H9 (cell line): ENCODE measurements around the gene EVX2. TPM values are rescaled to one million over a fixed set of nuclear protein-coding genes. Genes with fewer than 3 reads are reported as not detected.

Experiments used
- DNase-seq: peaks from one replicate; pipeline ENCODE4 v3.0.0-alpha.2; 2017
- H2AFZ ChIP-seq: one replicate; pipeline ENCODE4 v1.6.1; 2013; ENCODE audit warnings: mild to moderate bottlenecking, low read length, control low read depth, moderate library complexity
- H2AK5ac ChIP-seq: 2 replicates; pipeline ENCODE4 v1.6.1; 2013; ENCODE audit warnings: low read length, control low read depth, mixed read lengths; ENCODE audit not compliant: insufficient read length
- H2BK120ac ChIP-seq: one replicate; pipeline ENCODE4 v1.6.1; 2013; ENCODE audit warnings: low read depth, mild to moderate bottlenecking, low read length, control low read depth, inconsistent platforms; ENCODE audit not compliant: poor library complexity, severe bottlenecking
- H2BK12ac ChIP-seq: 2 replicates; pipeline ENCODE4 v1.6.1; 2013; ENCODE audit warnings: low read length, control low read depth, mixed read lengths, low read depth; ENCODE audit not compliant: insufficient read length
- H2BK15ac ChIP-seq: 2 replicates; pipeline ENCODE4 v1.6.1; 2013; ENCODE audit warnings: low read depth, low read length, control low read depth
- H2BK20ac ChIP-seq: one replicate; pipeline ENCODE4 v1.6.1; 2013; ENCODE audit warnings: low read depth, mild to moderate bottlenecking, low read length, control low read depth, inconsistent platforms; ENCODE audit not compliant: poor library complexity, severe bottlenecking
- H2BK5ac ChIP-seq: 2 replicates; pipeline ENCODE4 v1.6.1; 2013; ENCODE audit warnings: low read length, control low read depth, mixed read lengths; ENCODE audit not compliant: insufficient read length
- H3K14ac ChIP-seq: 2 replicates; pipeline ENCODE4 v1.6.1; 2013; ENCODE audit warnings: low read length, control low read depth; ENCODE audit not compliant: insufficient read depth
- H3K18ac ChIP-seq: 2 replicates; pipeline ENCODE4 v1.6.1; 2013; ENCODE audit warnings: low read depth, mild to moderate bottlenecking, mixed read lengths, low read length, control low read depth; ENCODE audit not compliant: insufficient read length
- H3K23ac ChIP-seq: 2 replicates; pipeline ENCODE4 v1.6.1; 2013; ENCODE audit warnings: low read length, control low read depth, mixed read lengths, low read depth; ENCODE audit not compliant: insufficient read length
- H3K23me2 ChIP-seq: 2 replicates; pipeline ENCODE4 v1.6.1; 2013; ENCODE audit warnings: low read depth, mild to moderate bottlenecking, mixed read lengths, low read length, control low read depth; ENCODE audit not compliant: insufficient read length, poor library complexity, severe bottlenecking
- H3K27ac ChIP-seq: 2 replicates; pipeline ENCODE4 v1.5.1; 2013; ENCODE audit warnings: low read length, control low read depth, mixed read lengths, low read depth; ENCODE audit not compliant: insufficient read length
- H3K27me3 ChIP-seq: 2 replicates; pipeline ENCODE4 v1.6.1; 2013; ENCODE audit warnings: low read length, control low read depth, inconsistent platforms; ENCODE audit not compliant: insufficient read depth
- H3K4ac ChIP-seq: 2 replicates; pipeline ENCODE4 v1.6.1; 2013; ENCODE audit warnings: low read depth, mild to moderate bottlenecking, control low read depth, inconsistent platforms, low read length, moderate library complexity
- H3K4me1 ChIP-seq: 2 replicates; pipeline ENCODE4 v1.6.1; 2013; ENCODE audit warnings: low read length, control low read depth, inconsistent platforms; ENCODE audit not compliant: insufficient read depth
- H3K4me2 ChIP-seq: 2 replicates; pipeline ENCODE4 v1.6.1; 2013; ENCODE audit warnings: low read length, control low read depth, mixed read lengths; ENCODE audit not compliant: insufficient read length, insufficient read depth
- H3K56ac ChIP-seq: 2 replicates; pipeline ENCODE4 v1.6.1; 2013; ENCODE audit warnings: low read depth, mild to moderate bottlenecking, mixed read lengths, low read length, control low read depth; ENCODE audit not compliant: insufficient read length
- H3K79me1 ChIP-seq: 2 replicates; pipeline ENCODE4 v1.6.1; 2013; ENCODE audit warnings: low read depth, mild to moderate bottlenecking, moderate library complexity, low read length, control low read depth, inconsistent platforms; ENCODE audit not compliant: insufficient read depth, poor library complexity, severe bottlenecking
- H3K79me2 ChIP-seq: 2 replicates; pipeline ENCODE4 v1.6.1; 2013; ENCODE audit warnings: low read length, control low read depth, inconsistent platforms; ENCODE audit not compliant: insufficient read depth
- H3K9ac ChIP-seq: 2 replicates; pipeline ENCODE4 v1.6.1; 2013; ENCODE audit warnings: low read length, control low read depth, mixed read lengths; ENCODE audit not compliant: insufficient read length; ENCODE audit errors: extremely low read depth
- H3K9me3 ChIP-seq: one replicate; pipeline ENCODE4 v1.6.1; 2013; ENCODE audit warnings: low read depth, low read length, inconsistent platforms; ENCODE audit not compliant: control insufficient read depth
- H3T11ph ChIP-seq: one replicate; pipeline ENCODE4 v1.6.1; 2013; ENCODE audit warnings: mild to moderate bottlenecking, low read length, control low read depth, inconsistent platforms
- H4K20me1 ChIP-seq: one replicate; pipeline ENCODE4 v1.6.1; 2013; ENCODE audit not compliant: control insufficient read depth, insufficient read length, insufficient read depth
- H4K5ac ChIP-seq: 2 replicates; pipeline ENCODE4 v1.6.1; 2013; ENCODE audit warnings: low read depth, mild to moderate bottlenecking, mixed read lengths, low read length, control low read depth; ENCODE audit not compliant: insufficient read length
- H4K8ac ChIP-seq: replicated peaks from 2 replicates; pipeline ENCODE4 v1.6.1; 2013; ENCODE audit warnings: low read length, control low read depth, mixed read lengths, low read depth; ENCODE audit not compliant: insufficient read length
- H4K91ac ChIP-seq: 2 replicates; pipeline ENCODE4 v1.6.1; 2013; ENCODE audit warnings: low read depth, mild to moderate bottlenecking, moderate library complexity, mixed read lengths, low read length, control low read depth; ENCODE audit not compliant: insufficient read length
- H3K27ac Mint-ChIP-seq, 3 experiments: 2 replicates in 2 of 3; 3 replicates in 1 of 3; pipeline ENCODE4 v1.8.0; 2020 to 2021; ENCODE audit warnings: mixed read lengths in 3 of 3, mild to moderate bottlenecking in 1 of 3, moderate library complexity in 1 of 3
- H3K27me3 Mint-ChIP-seq: 2 replicates; pipeline ENCODE4 v1.8.0; 2021; ENCODE audit warnings: low read depth, mild to moderate bottlenecking, moderate library complexity, mixed read lengths
- H3K36me3 Mint-ChIP-seq, 3 experiments: 2 replicates in 2 of 3; 3 replicates in 1 of 3; pipeline ENCODE4 v1.8.0; 2020 to 2021; ENCODE audit warnings: low read depth in 3 of 3, mixed read lengths in 3 of 3; ENCODE audit not compliant: insufficient read depth in 1 of 3
- H3K4me1 Mint-ChIP-seq, 2 experiments: 2 replicates each; pipeline ENCODE4 v1.8.0; 2020; ENCODE audit warnings: mixed read lengths in 2 of 2
- H3K4me3 Mint-ChIP-seq, 2 experiments: 2 replicates in 1 of 2; 3 replicates in 1 of 2; pipeline ENCODE4 v1.8.0; 2020 to 2021; ENCODE audit warnings: mild to moderate bottlenecking in 2 of 2, mixed read lengths in 2 of 2, moderate library complexity in 1 of 2
- H3K9me3 Mint-ChIP-seq, 2 experiments: 2 replicates in 1 of 2; 3 replicates in 1 of 2; pipeline ENCODE4 v1.8.0; 2020; ENCODE audit warnings: mild to moderate bottlenecking in 2 of 2, mixed read lengths in 2 of 2, moderate library complexity in 1 of 2
- WGBS: extraction: QIAGEN DNeasy Blood & Tissue Kit; methylation state at CpG from one replicate; pipeline ENCODE4 v1.1.7; 2013; ENCODE audit warnings: missing lambda C conversion rate, low lambda C conversion rate, mixed read lengths; ENCODE audit not compliant: insufficient read length; ENCODE audit errors: extremely low coverage; 5-methylcytosine and 5-hydroxymethylcytosine counted together
- total RNA-seq: library from RNA; stranded (reverse); gene quantifications from 2 replicates; pipeline ENCODE4 v1.2.1, GENCODE V29; 2021
- TF ChIP-seq, protein P1 (sequence below): fragments of 200-600 bp; sonication (generic); conservative IDR thresholded peaks from 3 replicates; pipeline ENCODE4 v1.8.0; 2021; ENCODE audit warnings: antibody characterized with exemption, mild to moderate bottlenecking

EVX2 gene
- total RNA-seq, 1 experiment from 2014 or later = not detected

GRCh38 chr2:176071330-176072291 is 12.2 kb downstream of the EVX2 start:
- H3K36me3 Mint-ChIP-seq = peaks cover 0 to 4% (median 0%) of the 10 kb centered on the region in 3 experiments; a peak in 1 of 7 replicates

More at GRCh38 chr2:176071330-176072291, 12.2 kb downstream of the EVX2 start:
- Histone ChIP-seq H3K4me1 (no peaks in the 10 kb centered on the region), H2BK120ac (no peak overlapping the region), H4K5ac (no peak overlapping the region), H3K9me3 (no peaks in the 10 kb centered on the region), H3K4me2 (no peak overlapping the region), H3T11ph (no peak overlapping the region), H3K14ac (no peak overlapping the region), H3K23ac (no peak overlapping the region), H3K27me3 (peaks cover 99% of the 10 kb centered on the region), H2BK5ac (no peak overlapping the region), H2BK20ac (no peak overlapping the region), H2BK12ac (no peak overlapping the region), H4K91ac (no peak overlapping the region), H2AFZ (no peak overlapping the region), H4K20me1 (no peaks in the 10 kb centered on the region), H3K27ac (no peak overlapping the region), H3K79me1 (no peaks in the 10 kb centered on the region), H3K56ac (no peak overlapping the region), H2AK5ac (no peak overlapping the region), H3K4ac (no peak overlapping the region), H3K23me2 (peaks cover 3% of the 10 kb centered on the region), H3K9ac (no peak overlapping the region), H3K18ac (no peak overlapping the region), H4K8ac (no peak overlapping the region), H2BK15ac (no peak overlapping the region), H3K79me2 (no peaks in the 10 kb centered on the region)
- no CpG with 5 or more reads among the region's 58 CpGs for WGBS
- H3K4me1 Mint-ChIP-seq = peaks cover 11 to 34% of the 10 kb centered on the region in 2 experiments; a peak in 3 of 4 replicates
- H3K27me3 Mint-ChIP-seq = peaks cover 100% of the 10 kb centered on the region
- TF ChIP-seq, protein P1, sequence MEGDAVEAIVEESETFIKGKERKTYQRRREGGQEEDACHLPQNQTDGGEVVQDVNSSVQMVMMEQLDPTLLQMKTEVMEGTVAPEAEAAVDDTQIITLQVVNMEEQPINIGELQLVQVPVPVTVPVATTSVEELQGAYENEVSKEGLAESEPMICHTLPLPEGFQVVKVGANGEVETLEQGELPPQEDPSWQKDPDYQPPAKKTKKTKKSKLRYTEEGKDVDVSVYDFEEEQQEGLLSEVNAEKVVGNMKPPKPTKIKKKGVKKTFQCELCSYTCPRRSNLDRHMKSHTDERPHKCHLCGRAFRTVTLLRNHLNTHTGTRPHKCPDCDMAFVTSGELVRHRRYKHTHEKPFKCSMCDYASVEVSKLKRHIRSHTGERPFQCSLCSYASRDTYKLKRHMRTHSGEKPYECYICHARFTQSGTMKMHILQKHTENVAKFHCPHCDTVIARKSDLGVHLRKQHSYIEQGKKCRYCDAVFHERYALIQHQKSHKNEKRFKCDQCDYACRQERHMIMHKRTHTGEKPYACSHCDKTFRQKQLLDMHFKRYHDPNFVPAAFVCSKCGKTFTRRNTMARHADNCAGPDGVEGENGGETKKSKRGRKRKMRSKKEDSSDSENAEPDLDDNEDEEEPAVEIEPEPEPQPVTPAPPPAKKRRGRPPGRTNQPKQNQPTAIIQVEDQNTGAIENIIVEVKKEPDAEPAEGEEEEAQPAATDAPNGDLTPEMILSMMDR = no peak
- no peak overlapping the region; a peak in 1 of 7 replicates for H3K27ac Mint-ChIP-seq
- H3K4me3 Mint-ChIP-seq = no peak overlapping the region; a peak in 1 of 5 replicates
- peak; percentile 30 for DNase-seq
- H3K9me3 Mint-ChIP-seq = peaks cover 5 to 7% of the 10 kb centered on the region in 2 experiments; a peak in 4 of 5 replicates
